GM20000 (cell line): Measurements from ENCODE around the gene LINGO3.
"Not testable (repeated sequence)": the region's sequence is repeated elsewhere in the genome, so short reads cannot be mapped to it uniquely, and the experiment has no call there.

ENCODE experiments used
- DNase-seq: peaks from one replicate; pipeline ENCODE4 v3.0.0; 2012; ENCODE audit warnings: low spot score
- TF ChIP-seq, protein P1 (sequence below): IDR thresholded peaks from 2 replicates; pipeline ENCODE4 v1.5.1; 2012; ENCODE audit warnings: mild to moderate bottlenecking, control low read depth; ENCODE audit errors: extremely low read depth, missing control alignments

The LINGO3 gene

DNA sequence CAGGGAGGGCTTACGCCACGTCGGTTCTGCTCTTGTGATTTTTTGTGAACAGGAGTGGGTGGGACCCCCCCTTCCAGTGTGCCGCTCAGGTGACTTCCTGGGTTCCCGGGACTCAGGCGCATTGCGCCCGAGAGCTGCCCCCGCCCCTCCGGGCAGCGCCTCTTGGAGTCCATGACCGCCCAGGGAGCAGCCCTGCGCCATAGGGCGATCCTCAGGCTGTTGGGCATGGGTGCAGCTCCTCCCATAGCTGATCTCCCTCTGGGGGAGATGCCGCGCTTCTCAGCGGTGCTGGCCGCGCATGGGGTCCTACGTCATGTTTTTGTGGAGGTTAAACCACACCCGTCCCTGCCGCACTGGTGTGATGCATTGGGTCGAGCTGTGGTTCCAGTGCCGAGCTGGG is 44.2 kb upstream of the LINGO3 start:
- TF ChIP-seq, protein P1, sequence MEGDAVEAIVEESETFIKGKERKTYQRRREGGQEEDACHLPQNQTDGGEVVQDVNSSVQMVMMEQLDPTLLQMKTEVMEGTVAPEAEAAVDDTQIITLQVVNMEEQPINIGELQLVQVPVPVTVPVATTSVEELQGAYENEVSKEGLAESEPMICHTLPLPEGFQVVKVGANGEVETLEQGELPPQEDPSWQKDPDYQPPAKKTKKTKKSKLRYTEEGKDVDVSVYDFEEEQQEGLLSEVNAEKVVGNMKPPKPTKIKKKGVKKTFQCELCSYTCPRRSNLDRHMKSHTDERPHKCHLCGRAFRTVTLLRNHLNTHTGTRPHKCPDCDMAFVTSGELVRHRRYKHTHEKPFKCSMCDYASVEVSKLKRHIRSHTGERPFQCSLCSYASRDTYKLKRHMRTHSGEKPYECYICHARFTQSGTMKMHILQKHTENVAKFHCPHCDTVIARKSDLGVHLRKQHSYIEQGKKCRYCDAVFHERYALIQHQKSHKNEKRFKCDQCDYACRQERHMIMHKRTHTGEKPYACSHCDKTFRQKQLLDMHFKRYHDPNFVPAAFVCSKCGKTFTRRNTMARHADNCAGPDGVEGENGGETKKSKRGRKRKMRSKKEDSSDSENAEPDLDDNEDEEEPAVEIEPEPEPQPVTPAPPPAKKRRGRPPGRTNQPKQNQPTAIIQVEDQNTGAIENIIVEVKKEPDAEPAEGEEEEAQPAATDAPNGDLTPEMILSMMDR, result no peak
- DNase-seq, result no peak

DNA sequence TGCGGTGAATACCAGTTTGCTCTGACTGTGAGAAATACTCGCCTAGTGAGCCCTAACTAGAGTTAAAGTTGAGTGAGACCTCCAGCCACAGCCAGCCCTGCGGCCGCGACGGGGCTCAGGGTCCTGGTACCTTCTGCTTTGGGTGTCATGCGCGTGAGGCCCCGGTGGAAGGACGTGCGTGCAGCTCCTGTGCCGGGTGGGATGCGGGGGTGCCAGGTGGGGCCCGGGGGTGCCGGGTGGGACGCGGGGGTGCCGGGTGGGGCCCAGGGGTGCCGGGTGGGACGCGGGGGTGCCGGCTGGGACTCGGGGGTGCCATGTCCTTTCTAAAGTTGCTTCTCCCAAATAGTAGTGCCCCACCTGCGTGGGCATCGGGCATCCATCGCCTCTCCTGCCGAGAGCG is 43.6 kb upstream of the LINGO3 start:
- no peak for DNase-seq

DNA sequence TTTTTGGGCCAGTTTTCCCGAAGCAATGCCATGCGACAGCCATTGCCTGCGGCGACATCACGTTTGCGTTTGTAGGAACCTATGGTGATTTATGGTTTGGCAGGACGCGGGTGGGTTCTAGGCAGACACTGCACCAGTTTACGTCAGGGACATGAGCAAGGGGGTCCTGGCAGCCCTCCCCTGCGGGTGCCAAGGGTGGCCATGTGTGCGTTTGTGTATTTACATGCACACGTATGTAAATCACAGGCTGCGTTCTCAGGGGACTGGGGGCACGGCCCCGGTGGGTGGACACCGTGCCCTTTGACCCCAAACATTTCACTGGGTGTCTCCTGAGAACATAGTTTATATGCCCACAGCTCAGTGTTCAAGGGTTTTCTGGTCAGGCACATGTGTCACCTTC is 42.7 kb upstream of the LINGO3 start:
- DNase-seq, result no peak
- TF ChIP-seq, protein P1, result no peak

More for the DNA sequence above, 43.6 kb upstream of the LINGO3 start:
- TF ChIP-seq, protein P1, result no peak

DNA sequence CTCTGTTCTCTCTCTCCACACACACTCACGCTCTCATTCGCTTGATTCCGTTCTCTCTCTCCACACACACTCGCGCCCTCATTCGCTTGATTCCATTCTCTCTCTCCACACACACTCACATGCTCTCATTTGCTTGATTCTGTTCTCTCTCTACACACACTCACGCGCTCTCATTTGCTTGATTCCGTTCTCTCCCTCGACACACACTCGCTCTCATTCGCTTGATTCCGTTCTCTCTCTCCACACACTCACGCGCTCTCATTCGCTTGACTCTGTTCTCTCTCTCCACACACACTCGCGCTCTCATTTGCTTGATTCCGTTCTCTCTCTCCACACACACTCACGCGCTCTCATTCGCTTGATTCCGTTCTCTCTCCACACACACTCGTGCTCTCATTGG is 41.9 kb upstream of the LINGO3 start:
- not testable (repeated sequence) for DNase-seq

DNA sequence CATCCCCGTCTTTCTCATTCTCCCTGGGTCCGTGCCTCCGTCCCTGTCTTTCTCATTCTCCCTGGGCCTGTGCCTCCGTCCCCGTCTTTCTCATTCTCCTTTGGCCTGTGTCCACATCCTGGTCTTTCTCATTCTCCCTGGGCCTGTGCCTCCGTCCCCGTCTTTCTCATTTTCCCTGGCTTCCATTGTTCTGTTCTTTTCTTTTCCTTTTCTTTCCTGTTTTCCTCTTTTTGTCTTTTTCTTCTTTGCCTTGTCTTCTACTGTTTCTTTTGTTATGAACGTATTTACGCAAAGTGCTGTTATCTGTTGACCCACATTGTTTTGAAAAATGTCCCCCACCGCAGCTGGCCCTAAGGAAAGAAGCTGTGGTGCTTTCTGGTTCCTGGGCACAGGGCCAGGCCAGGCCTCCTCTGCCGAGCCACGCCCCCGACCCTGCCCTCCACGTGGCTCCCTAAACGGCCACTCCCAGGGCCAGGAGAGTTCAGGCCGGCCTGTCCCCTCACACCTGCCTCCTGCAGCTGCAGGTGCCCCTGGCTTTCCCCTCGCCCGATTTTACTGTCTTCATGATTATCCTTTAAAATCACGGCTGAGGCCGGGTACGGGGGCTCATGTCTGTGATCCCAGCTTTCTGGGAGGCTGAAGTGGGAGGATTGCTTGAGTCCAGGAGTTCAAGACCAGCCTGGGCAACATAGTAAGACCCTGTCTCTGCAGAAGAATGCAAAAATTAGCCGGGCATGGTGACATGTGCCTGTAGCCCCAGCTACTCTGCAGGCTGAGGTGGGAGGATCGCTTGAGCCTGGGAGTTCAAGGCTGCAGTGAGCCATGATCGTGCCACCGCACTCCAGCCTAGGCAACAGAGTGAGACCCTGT is 38.1 kb upstream of the LINGO3 start:
- no peak for DNase-seq
- TF ChIP-seq, protein P1, result no peak

DNA sequence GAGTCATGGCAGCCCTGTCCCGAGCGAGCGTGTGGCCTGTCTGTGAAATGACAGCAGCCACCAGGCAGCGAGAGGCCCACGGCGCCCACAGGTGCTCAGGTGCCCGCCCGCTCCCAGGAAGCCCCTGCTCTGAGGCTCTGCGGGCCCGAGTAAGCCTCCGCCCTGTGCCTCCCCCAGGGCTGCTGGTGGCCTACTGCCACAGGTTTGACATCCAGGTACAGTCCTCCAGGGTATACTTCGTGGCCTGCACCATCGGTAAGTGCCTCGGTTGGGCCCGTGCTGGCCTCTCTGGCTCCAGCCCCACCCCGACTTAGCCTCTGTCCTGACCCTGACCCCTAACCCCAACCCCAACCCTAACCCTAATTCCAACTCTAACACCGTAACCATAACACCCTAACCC is 37.1 kb upstream of the LINGO3 start:
- no peak for DNase-seq
- TF ChIP-seq, protein P1, result no peak

DNA sequence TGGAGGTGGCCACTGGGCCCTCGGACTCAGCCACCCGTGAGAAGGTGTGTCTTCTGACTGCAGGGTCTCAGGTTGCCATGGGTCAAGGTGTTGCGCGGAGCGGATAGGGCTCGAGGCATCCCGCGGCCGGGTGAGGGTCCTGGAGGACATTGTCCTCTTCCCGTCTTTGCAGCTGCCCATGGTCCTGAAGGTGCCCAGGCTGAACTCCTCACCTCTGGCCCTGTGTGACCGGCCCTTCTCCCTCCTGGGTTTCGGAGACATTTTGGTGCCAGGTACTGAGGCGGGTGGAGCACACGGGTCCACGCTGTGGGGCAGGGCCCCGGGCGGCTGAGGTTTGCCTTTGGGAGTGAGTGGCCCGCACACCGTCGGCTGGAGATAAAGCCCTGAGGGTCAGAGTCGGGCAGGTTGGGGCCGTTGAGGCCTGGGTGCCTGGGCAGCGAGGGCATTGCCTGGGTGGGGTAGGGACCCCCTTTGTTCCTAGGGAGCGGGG is 36.5 kb upstream of the LINGO3 start:
- DNase-seq, result no peak
- TF ChIP-seq, protein P1, result no peak
